ENCODE results near the gene MED10.

DNA sequence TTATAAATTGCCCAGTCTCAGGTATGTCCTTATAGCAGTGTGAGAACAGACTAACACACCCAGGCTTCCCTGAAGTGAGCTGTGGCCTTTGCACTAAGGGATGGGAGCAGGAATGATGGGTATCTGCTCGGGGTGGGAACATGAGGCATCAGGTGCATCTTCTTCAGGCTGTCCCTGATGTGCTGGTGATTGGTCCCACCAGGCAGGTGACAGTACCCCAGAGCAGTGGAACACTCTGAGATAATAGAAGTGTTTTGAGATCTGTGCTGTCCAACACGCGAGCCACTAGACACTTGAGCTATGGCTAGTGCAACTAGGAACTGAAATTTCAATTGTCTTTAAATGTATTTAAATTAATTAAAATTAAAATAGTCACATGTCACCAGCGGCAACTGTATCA lies 12.8 kb upstream of the MED10 start:
- TF ChIP-seq, protein P1, sequence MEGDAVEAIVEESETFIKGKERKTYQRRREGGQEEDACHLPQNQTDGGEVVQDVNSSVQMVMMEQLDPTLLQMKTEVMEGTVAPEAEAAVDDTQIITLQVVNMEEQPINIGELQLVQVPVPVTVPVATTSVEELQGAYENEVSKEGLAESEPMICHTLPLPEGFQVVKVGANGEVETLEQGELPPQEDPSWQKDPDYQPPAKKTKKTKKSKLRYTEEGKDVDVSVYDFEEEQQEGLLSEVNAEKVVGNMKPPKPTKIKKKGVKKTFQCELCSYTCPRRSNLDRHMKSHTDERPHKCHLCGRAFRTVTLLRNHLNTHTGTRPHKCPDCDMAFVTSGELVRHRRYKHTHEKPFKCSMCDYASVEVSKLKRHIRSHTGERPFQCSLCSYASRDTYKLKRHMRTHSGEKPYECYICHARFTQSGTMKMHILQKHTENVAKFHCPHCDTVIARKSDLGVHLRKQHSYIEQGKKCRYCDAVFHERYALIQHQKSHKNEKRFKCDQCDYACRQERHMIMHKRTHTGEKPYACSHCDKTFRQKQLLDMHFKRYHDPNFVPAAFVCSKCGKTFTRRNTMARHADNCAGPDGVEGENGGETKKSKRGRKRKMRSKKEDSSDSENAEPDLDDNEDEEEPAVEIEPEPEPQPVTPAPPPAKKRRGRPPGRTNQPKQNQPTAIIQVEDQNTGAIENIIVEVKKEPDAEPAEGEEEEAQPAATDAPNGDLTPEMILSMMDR (IDR thresholded peaks at IDR 0.05; ENCODE audit: low read length), result no peak
- no peak for TF ChIP-seq EZH2 (IDR thresholded peaks at IDR 0.05; ENCODE audit: borderline replicate concordance, low read length)
